Transverse colon (tissue), 4 donors: Measurements from ENCODE around the gene MAT1A.

Experiments used
- EP300 ChIP-seq: sonication (generic); formaldehyde crosslinking; IDR thresholded peaks from one replicate; pipeline ENCODE4 v1.6.1; 2017; ENCODE audit warnings: antibody characterized with exemption, low read depth
- POLR2A ChIP-seq: fragments of 450-650 bp; IDR thresholded peaks from one replicate; pipeline ENCODE4 v1.6.1; 2016; ENCODE audit warnings: antibody characterized with exemption, mild to moderate bottlenecking, moderate library complexity
- POLR2AphosphoS5 ChIP-seq, 3 donors: sonication (generic); formaldehyde crosslinking; IDR thresholded peaks; one replicate each; pipeline ENCODE4 v1.6.1; 2016; ENCODE audit warnings: antibody characterized with exemption in 3 of 3
- TF ChIP-seq, protein P1 (sequence below), 5 experiments: fragments of 200-600 bp in 3 of 5; fragments of 450-650 bp in 2 of 5; sonication (generic) in 3 of 5; IDR thresholded peaks; 1 replicate in 2 of 5; 2 replicates in 3 of 5; pipeline ENCODE4 v1.5.1; 2016 to 2017; ENCODE audit warnings: antibody characterized with exemption in 5 of 5, inconsistent platforms in 3 of 5, mild to moderate bottlenecking in 2 of 5, moderate library complexity in 1 of 5

DNA sequence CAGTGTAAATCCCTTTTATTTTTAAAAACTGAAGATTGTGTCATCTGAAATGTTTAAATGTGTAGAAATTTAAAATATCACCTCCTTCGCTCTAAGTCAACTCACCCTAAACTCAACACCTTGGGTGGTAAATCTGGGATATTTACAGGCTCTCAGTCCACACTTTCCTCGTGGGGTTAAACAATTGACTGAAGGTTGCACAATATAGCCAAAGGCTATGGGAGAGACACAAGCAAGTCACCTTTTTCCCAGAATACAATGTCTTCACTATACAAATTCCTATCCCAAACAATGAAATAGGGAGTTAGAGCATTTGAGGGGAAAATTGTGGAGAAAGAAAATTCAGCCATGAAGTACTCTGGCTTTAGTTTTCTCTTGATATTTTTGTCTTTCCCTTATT, 32.7 kb upstream of the MAT1A start:
- no peak for TF ChIP-seq EP300
- TF ChIP-seq POLR2A: no peak
- TF ChIP-seq, protein P1, sequence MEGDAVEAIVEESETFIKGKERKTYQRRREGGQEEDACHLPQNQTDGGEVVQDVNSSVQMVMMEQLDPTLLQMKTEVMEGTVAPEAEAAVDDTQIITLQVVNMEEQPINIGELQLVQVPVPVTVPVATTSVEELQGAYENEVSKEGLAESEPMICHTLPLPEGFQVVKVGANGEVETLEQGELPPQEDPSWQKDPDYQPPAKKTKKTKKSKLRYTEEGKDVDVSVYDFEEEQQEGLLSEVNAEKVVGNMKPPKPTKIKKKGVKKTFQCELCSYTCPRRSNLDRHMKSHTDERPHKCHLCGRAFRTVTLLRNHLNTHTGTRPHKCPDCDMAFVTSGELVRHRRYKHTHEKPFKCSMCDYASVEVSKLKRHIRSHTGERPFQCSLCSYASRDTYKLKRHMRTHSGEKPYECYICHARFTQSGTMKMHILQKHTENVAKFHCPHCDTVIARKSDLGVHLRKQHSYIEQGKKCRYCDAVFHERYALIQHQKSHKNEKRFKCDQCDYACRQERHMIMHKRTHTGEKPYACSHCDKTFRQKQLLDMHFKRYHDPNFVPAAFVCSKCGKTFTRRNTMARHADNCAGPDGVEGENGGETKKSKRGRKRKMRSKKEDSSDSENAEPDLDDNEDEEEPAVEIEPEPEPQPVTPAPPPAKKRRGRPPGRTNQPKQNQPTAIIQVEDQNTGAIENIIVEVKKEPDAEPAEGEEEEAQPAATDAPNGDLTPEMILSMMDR (IDR thresholded peaks at IDR 0.05): no peak
- TF ChIP-seq POLR2AphosphoS5 (IDR thresholded peaks at IDR 0.05): no peak
